Nephron (organoid): Measurements from ENCODE around the gene C2CD5.
A peak's percentile ranks its signal among the peaks of the same experiment; 100 is the strongest.

Experiments used
- H3K27ac Mint-ChIP-seq, 3 experiments: 2 replicates each; pipeline ENCODE4 v1.8.0; 2020; ENCODE audit warnings: mixed read lengths in 3 of 3, mild to moderate bottlenecking in 2 of 3, moderate library complexity in 1 of 3
- H3K27me3 Mint-ChIP-seq: 2 replicates; pipeline ENCODE4 v1.8.0; 2021; ENCODE audit warnings: low read depth, mild to moderate bottlenecking, moderate library complexity, mixed read lengths
- H3K36me3 Mint-ChIP-seq: 2 replicates; pipeline ENCODE4 v1.8.0; 2020; ENCODE audit warnings: low read depth, mixed read lengths
- H3K4me1 Mint-ChIP-seq: 2 replicates; pipeline ENCODE4 v1.8.0; 2020; ENCODE audit warnings: mixed read lengths
- H3K4me3 Mint-ChIP-seq, 3 experiments: 2 replicates each; pipeline ENCODE4 v1.8.0; 2020; ENCODE audit warnings: mild to moderate bottlenecking in 3 of 3, mixed read lengths in 3 of 3, moderate library complexity in 2 of 3
- H3K9me3 Mint-ChIP-seq: 2 replicates; pipeline ENCODE4 v1.8.0; 2020; ENCODE audit warnings: mixed read lengths
- CTCF ChIP-seq, 3 experiments: fragments of 200-600 bp; sonication (generic); IDR thresholded peaks; one replicate each; pipeline ENCODE4 v1.5.0; 2021; ENCODE audit warnings: antibody characterized with exemption in 3 of 3; ENCODE audit not compliant: unreplicated experiment in 3 of 3

C2CD5 gene

GRCh38 chr12:22435583-22435982 lies 108.8 kb downstream of the C2CD5 start:
- Mint-ChIP-seq H3K4me3 (no peak overlapping the region), H3K27ac (no peak overlapping the region), H3K4me1 (no peaks in the 10 kb centered on the region), H3K9me3 (peaks cover 2% of the 10 kb centered on the region), H3K27me3 (no peaks in the 10 kb centered on the region), H3K36me3 (no peaks in the 10 kb centered on the region)
- TF ChIP-seq CTCF (IDR thresholded peaks at IDR 0.05; ENCODE audit: unreplicated experiment in 3 of 3) = no peak

GRCh38 chr12:22431693-22432251 lies 112.6 kb downstream of the C2CD5 start:
- H3K4me1 Mint-ChIP-seq = no peaks in the 10 kb centered on the region

DNA sequence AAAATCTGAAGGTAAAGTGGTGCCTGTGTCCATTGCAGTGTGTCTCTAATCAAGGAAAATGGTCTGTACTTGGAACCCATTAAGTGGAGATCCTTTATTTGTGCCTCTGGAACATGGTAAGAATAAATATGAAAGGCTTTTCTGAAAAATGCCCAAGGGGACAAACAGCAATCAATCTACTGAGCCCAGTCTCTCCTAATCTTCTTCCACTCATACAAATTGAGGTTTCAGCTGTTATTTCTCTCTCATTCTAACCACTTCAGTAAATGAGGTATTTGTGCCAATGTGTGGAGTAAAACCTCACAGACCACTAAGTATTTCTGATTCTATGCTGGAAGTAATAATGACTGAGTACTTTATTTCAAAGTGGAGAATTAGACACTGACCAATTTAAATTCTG lies 127.5 kb downstream of the C2CD5 start:
- no peaks in the 10 kb centered on the region for H3K36me3 Mint-ChIP-seq
- no peak overlapping the region for H3K4me3 Mint-ChIP-seq
- H3K9me3 Mint-ChIP-seq = no peaks in the 10 kb centered on the region
- H3K4me1 Mint-ChIP-seq = peaks cover 18% of the 10 kb centered on the region
- TF ChIP-seq CTCF (IDR thresholded peaks at IDR 0.05; ENCODE audit: unreplicated experiment in 3 of 3) = no peak
- no peaks in the 10 kb centered on the region for H3K27me3 Mint-ChIP-seq
- no peak overlapping the region for H3K27ac Mint-ChIP-seq

More at GRCh38 chr12:22431693-22432251, 112.6 kb downstream of the C2CD5 start:
- H3K27me3 Mint-ChIP-seq = no peaks in the 10 kb centered on the region
- H3K4me3 Mint-ChIP-seq = no peak overlapping the region
- no peaks in the 10 kb centered on the region for H3K9me3 Mint-ChIP-seq
- no peak overlapping the region for H3K27ac Mint-ChIP-seq
- TF ChIP-seq CTCF (IDR thresholded peaks at IDR 0.05; ENCODE audit: unreplicated experiment in 3 of 3) = no peak
- H3K36me3 Mint-ChIP-seq = no peaks in the 10 kb centered on the region

GRCh38 chr12:22415342-22416309 lies 128.7 kb downstream of the C2CD5 start:
- H3K27me3 Mint-ChIP-seq = no peaks in the 10 kb centered on the region
- TF ChIP-seq CTCF (IDR thresholded peaks at IDR 0.05; ENCODE audit: unreplicated experiment in 3 of 3) = no peak
- no peak overlapping the region for H3K4me3 Mint-ChIP-seq
- H3K4me1 Mint-ChIP-seq = peaks cover 18% of the 10 kb centered on the region
- H3K36me3 Mint-ChIP-seq = no peaks in the 10 kb centered on the region
- peak overlapping the region in 1 of 3 experiments; percentile 63 for H3K27ac Mint-ChIP-seq
- no peaks in the 10 kb centered on the region for H3K9me3 Mint-ChIP-seq

DNA sequence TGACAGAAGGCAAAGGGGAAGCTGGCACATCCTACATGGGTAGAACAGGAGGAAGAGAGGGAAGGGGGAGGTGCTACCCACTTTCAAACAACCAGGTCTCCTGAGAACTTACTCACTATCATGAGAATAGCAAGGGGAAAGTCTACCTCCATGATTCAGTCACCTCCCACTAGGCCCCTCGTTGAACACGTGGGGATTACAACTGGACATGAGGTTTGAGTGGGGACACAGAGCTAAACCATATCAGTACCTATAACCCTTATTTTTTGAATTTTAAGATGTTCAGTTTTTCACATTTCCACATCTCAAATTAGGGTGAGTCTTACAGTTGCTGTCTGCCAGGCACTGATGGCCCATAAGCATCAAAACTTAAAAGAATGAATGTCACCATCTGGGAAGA lies 129.6 kb downstream of the C2CD5 start:
- Mint-ChIP-seq H3K9me3 (no peaks in the 10 kb centered on the region), H3K27me3 (no peaks in the 10 kb centered on the region), H3K36me3 (no peaks in the 10 kb centered on the region), H3K4me1 (peaks cover 18% of the 10 kb centered on the region), H3K4me3 (no peak overlapping the region), H3K27ac (no peak overlapping the region)
- no peak for TF ChIP-seq CTCF (IDR thresholded peaks at IDR 0.05; ENCODE audit: unreplicated experiment in 3 of 3)
